PC-3 (cell line): Measurements from ENCODE around the gene KNCN. TPM values are rescaled to one million over a fixed set of nuclear protein-coding genes. Genes with fewer than 3 reads are reported as not detected.

Experiments used
- ATAC-seq: fragments of 200-7000 bp; cut with Tn5 transposase; 2 replicates; pipeline ENCODE4 v1.9.1; 2020; ENCODE audit warnings: mild to moderate bottlenecking, moderate library complexity
- BruUV-seq: library from RNA; stranded (reverse); fragments of 400-500 nt; replicated peaks from 2 replicates; lab custom pipeline; 2021; lab: Mats Ljungman, UMichigan
- CTCF ChIA-PET: fragments of 300-600 bp; sonication (Branson Sonifier 250); formaldehyde crosslinking; loops from one replicate; lab custom pipeline; 2022; ENCODE audit warnings: antibody characterized with exemption; lab: Charles Lee
- POLR2A ChIA-PET: fragments of 300-600 bp; sonication (Branson Sonifier 250); formaldehyde crosslinking; loops from one replicate; lab custom pipeline; 2022; ENCODE audit warnings: antibody characterized with exemption; ENCODE audit not compliant: unreplicated experiment; lab: Charles Lee
- DNase-seq: peaks from one replicate; pipeline ENCODE4 v3.0.0-alpha.2; 2015
- H2AFZ ChIP-seq: fragments of 300-600 bp; sonication (generic); 2 replicates; pipeline ENCODE4 v1.6.0; 2016; ENCODE audit warnings: antibody characterized with exemption, low read length
- H3F3A ChIP-seq: fragments of 300-600 bp; sonication (generic); one replicate; pipeline ENCODE4 v1.6.0; 2017; ENCODE audit warnings: antibody characterized with exemption, low read length, control low read depth, mild to moderate bottlenecking; ENCODE audit not compliant: unreplicated experiment
- H3K27ac ChIP-seq: fragments of 300-600 bp; sonication (generic); 2 replicates; pipeline ENCODE4 v1.5.1; 2016; ENCODE audit warnings: mild to moderate bottlenecking, low read length
- H3K27me3 ChIP-seq: fragments of 300-600 bp; sonication (generic); 2 replicates; pipeline ENCODE4 v1.6.1; 2016; ENCODE audit warnings: low read length, mixed read lengths
- H3K36me3 ChIP-seq: fragments of 300-600 bp; sonication (generic); 2 replicates; pipeline ENCODE4 v1.6.1; 2016; ENCODE audit warnings: low read depth, mixed run types, low read length, mixed read lengths
- H3K4me1 ChIP-seq: fragments of 300-600 bp; sonication (generic); 2 replicates; pipeline ENCODE4 v1.5.1; 2016; ENCODE audit warnings: low read length; ENCODE audit not compliant: insufficient read depth
- H3K4me2 ChIP-seq: fragments of 300-600 bp; sonication (generic); 2 replicates; pipeline ENCODE4 v1.6.0; 2016; ENCODE audit warnings: low read length
- H3K4me3 ChIP-seq: fragments of 300-600 bp; sonication (generic); 2 replicates; pipeline ENCODE4 v1.5.1; 2016; ENCODE audit warnings: mild to moderate bottlenecking, low read length, mixed read lengths
- H3K79me2 ChIP-seq: fragments of 300-600 bp; sonication (generic); 2 replicates; pipeline ENCODE4 v1.6.1; 2017; ENCODE audit warnings: low read length, mixed read lengths
- H3K9ac ChIP-seq: fragments of 300-600 bp; sonication (generic); 2 replicates; pipeline ENCODE4 v1.6.0; 2016; ENCODE audit warnings: mild to moderate bottlenecking, low read length
- H3K9me2 ChIP-seq: fragments of 300-600 bp; sonication (generic); replicated peaks from 2 replicates; pipeline ENCODE4 v1.6.1; 2016; ENCODE audit warnings: mixed run types, low read length, mixed read lengths
- H3K9me3 ChIP-seq: fragments of 300-600 bp; sonication (generic); 2 replicates; pipeline ENCODE4 v1.6.1; 2016; ENCODE audit warnings: low read length, mixed read lengths
- H4K20me1 ChIP-seq: fragments of 300-600 bp; sonication (generic); 2 replicates; pipeline ENCODE4 v1.6.1; 2016; ENCODE audit warnings: low read length, mixed read lengths
- EZH2 ChIP-seq: fragments of 300-600 bp; sonication (generic); IDR thresholded peaks from one replicate; pipeline ENCODE4 v1.6.1; 2017; ENCODE audit warnings: antibody characterized with exemption, mild to moderate bottlenecking, low read length; ENCODE audit not compliant: unreplicated experiment
- EZH2phosphoT487 ChIP-seq: fragments of 300-600 bp; sonication (generic); IDR thresholded peaks from 2 replicates; pipeline ENCODE4 v1.6.1; 2018; ENCODE audit warnings: mild to moderate bottlenecking, antibody characterized with exemption, low read length, borderline replicate concordance
- intact Hi-C: fragments of 100-400 bp; cut with micrococcal nuclease; formaldehyde crosslinking; loops from 2 replicates; pipeline ENCODE4 v1.9.0; 2023
- total RNA-seq: library from RNA; depleted of rRNA; stranded (reverse); fragments of >200 nt; gene quantifications from 2 replicates; pipeline ENCODE4 v1.2.3, GENCODE V29; 2014
- TF ChIP-seq, protein P1 (sequence below): fragments of 300-600 bp; sonication (generic); conservative IDR thresholded peaks from 2 replicates; pipeline ENCODE4 v1.5.1; 2017; ENCODE audit warnings: antibody characterized with exemption, low read depth, mild to moderate bottlenecking, low read length

The KNCN gene
- total RNA-seq, 1 experiment from 2014 or later = not detected

DNA sequence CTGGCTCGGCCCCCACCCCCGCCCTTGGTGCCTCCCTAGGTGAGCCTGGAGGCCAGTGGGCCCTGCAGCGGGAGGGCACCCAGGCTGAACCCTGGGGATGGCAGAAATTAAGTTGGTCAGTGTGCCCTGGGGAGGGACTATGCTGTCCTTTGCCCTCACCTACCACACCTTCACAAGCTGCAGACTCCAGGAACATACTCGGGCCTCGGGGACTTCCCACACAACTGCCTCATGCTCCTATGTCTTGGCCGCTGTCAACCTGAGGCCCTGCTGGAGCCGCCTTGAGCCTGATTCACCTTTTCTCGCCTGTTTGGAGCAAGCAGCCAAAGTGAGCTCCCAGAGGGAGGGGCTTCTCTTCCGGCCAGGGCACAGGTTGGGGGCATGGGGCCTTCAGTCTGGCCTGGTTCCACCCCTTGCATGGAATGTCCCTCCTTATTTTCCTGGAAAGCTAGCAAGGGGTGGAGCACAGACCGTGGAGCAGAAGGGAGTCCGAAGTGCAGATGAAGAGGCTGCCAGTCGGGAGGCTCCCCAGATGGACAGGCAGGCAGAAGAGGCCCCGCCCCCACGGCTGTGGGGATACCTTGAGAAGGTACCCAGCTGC, 24.7 kb downstream of the KNCN start:
- DNase-seq (no peak), ATAC-seq (no peak)
- ChIA-PET CTCF (interaction anchor here (0.8 kb wide), 1 partner anchor 80 kb away, joined by 3 read pairs; no protein-coding TSS in a partner anchor), POLR2A (no interaction called here)
- TF ChIP-seq EZH2 = no peak
- no peak for TF ChIP-seq EZH2phosphoT487
- TF ChIP-seq, protein P1, sequence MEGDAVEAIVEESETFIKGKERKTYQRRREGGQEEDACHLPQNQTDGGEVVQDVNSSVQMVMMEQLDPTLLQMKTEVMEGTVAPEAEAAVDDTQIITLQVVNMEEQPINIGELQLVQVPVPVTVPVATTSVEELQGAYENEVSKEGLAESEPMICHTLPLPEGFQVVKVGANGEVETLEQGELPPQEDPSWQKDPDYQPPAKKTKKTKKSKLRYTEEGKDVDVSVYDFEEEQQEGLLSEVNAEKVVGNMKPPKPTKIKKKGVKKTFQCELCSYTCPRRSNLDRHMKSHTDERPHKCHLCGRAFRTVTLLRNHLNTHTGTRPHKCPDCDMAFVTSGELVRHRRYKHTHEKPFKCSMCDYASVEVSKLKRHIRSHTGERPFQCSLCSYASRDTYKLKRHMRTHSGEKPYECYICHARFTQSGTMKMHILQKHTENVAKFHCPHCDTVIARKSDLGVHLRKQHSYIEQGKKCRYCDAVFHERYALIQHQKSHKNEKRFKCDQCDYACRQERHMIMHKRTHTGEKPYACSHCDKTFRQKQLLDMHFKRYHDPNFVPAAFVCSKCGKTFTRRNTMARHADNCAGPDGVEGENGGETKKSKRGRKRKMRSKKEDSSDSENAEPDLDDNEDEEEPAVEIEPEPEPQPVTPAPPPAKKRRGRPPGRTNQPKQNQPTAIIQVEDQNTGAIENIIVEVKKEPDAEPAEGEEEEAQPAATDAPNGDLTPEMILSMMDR = no peak
- H3K9me3 ChIP-seq = no peaks in the 10 kb centered on the region
- no peak overlapping the region for H3K27ac ChIP-seq
- intact Hi-C loops = no loop called here
- H3K36me3 ChIP-seq = no peaks in the 10 kb centered on the region
- no peak overlapping the region for H3K4me2 ChIP-seq
- H2AFZ ChIP-seq = no peak overlapping the region
- H3K9ac ChIP-seq = no peak overlapping the region
- no peak overlapping the region for H3K4me3 ChIP-seq
- H3K9me2 ChIP-seq = no peaks in the 10 kb centered on the region
- H3F3A ChIP-seq = no peaks in the 10 kb centered on the region
- H3K4me1 ChIP-seq = peaks cover 24% of the 10 kb centered on the region
- H3K79me2 ChIP-seq = no peaks in the 10 kb centered on the region
- no peaks in the 10 kb centered on the region for H3K27me3 ChIP-seq
- no peaks in the 10 kb centered on the region for H4K20me1 ChIP-seq
- BruUV-seq = no TSS peak

DNA sequence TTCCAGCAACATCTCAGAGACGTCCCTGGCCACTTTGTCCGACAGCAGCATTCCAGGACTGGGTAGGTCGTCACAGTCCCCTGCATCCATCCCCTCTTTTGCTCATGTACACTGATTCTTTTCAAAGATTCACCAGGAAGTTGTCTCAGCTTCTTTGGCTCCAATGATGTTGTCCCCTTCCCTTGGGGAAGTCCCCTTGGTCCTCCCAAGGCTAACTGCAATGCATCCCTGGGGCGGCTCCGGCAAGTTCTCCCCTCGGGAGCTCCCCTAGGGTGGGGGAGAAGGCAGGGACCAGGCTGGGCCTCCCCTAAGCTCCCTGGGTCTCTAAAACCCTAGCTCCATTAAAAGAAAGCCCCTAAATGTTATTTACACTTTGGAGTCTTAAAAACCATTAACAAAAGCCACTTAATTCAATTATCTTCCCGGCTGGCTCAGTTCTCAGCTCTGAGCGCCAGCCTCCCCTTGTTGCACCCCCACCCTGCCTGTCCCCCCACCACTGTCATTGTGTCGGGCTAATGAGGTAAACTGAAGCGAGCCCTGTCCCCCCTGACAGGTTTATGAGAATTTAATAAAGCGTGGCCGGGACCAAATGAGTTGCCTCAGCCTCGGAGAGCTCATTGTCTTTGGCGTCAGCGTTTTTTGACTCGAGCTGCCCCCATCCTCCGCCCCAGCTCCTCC, 25.3 kb downstream of the KNCN start:
- ATAC-seq = no peak
- Histone ChIP-seq H3K4me2 (no peak overlapping the region), H3K27me3 (no peaks in the 10 kb centered on the region), H3K9ac (no peak overlapping the region), H3K4me1 (peaks cover 30% of the 10 kb centered on the region), H3F3A (no peaks in the 10 kb centered on the region), H3K9me2 (no peaks in the 10 kb centered on the region), H2AFZ (no peak overlapping the region), H3K36me3 (no peaks in the 10 kb centered on the region), H4K20me1 (no peaks in the 10 kb centered on the region), H3K9me3 (no peaks in the 10 kb centered on the region), H3K79me2 (no peaks in the 10 kb centered on the region), H3K4me3 (no peak overlapping the region), H3K27ac (no peak overlapping the region)
- TF ChIP-seq, protein P1 = no peak
- TF ChIP-seq EZH2 = no peak
- TF ChIP-seq EZH2phosphoT487 = no peak
- intact Hi-C loops = no loop called here
- no peak for DNase-seq
- POLR2A ChIA-PET = no interaction called here
- CTCF ChIA-PET = no interaction called here
- no TSS peak for BruUV-seq
